SK-N-SH treated with all-trans-retinoic acid at 6 μM for 48 hours (cell line): Measurements from ENCODE around the gene ANKS3.

Source experiments
- ATAC-seq: fragments of 200-7000 bp; cut with Tn5 transposase; 3 replicates; pipeline ENCODE4 v1.9.1; 2020; ENCODE audit warnings: mild to moderate bottlenecking, moderate library complexity
- ARNTL ChIP-seq: fragments of 450-650 bp; formaldehyde crosslinking; IDR thresholded peaks from 2 replicates; pipeline ENCODE4 v1.5.0; 2020; ENCODE audit warnings: low read depth, mild to moderate bottlenecking, moderate library complexity, borderline replicate concordance
- BACH2 ChIP-seq: fragments of 250-450 bp; sonication (Bioruptor Pico); IDR thresholded peaks from 2 replicates; pipeline ENCODE4 v1.9.0; 2021; ENCODE audit warnings: mild to moderate bottlenecking, borderline replicate concordance
- ESRRG ChIP-seq: fragments of 250-450 bp; sonication (Bioruptor Pico); IDR thresholded peaks from 2 replicates; pipeline ENCODE4 v1.6.1; 2021; ENCODE audit warnings: mild to moderate bottlenecking
- GLIS3 ChIP-seq: fragments of 250-450 bp; sonication (Bioruptor Pico); IDR thresholded peaks from 2 replicates; pipeline ENCODE4 v1.5.0; 2020; ENCODE audit warnings: mild to moderate bottlenecking, moderate library complexity
- ISL1 ChIP-seq: fragments of 250-450 bp; sonication (Bioruptor Pico); IDR thresholded peaks from 2 replicates; pipeline ENCODE4 v2.1.2; 2022; ENCODE audit warnings: mild to moderate bottlenecking, moderate library complexity
- OSR1 ChIP-seq: fragments of 250-450 bp; sonication (Bioruptor Pico); IDR thresholded peaks from 2 replicates; pipeline ENCODE4 v1.8.0; 2022; ENCODE audit warnings: moderate library complexity, mild to moderate bottlenecking, inconsistent platforms
- PPARA ChIP-seq: fragments of 250-450 bp; sonication (Bioruptor Pico); IDR thresholded peaks from 2 replicates; pipeline ENCODE4 v1.5.0; 2020; ENCODE audit warnings: mild to moderate bottlenecking, borderline replicate concordance
- RARB ChIP-seq: fragments of 250-450 bp; sonication (Bioruptor Pico); IDR thresholded peaks from 2 replicates; pipeline ENCODE4 v1.8.0; 2021; ENCODE audit warnings: mild to moderate bottlenecking, moderate library complexity
- TOX ChIP-seq: fragments of 250-450 bp; sonication (Bioruptor Pico); IDR thresholded peaks from 2 replicates; pipeline ENCODE4 v1.8.0; 2021; ENCODE audit warnings: mild to moderate bottlenecking, moderate library complexity, borderline replicate concordance
- ZC3H10 ChIP-seq: fragments of 250-450 bp; sonication (Bioruptor Pico); IDR thresholded peaks from 2 replicates; pipeline ENCODE4 v1.5.1; 2021; ENCODE audit warnings: mild to moderate bottlenecking, moderate library complexity
- ZFP3 ChIP-seq: fragments of 250-450 bp; sonication (Bioruptor Pico); IDR thresholded peaks from 2 replicates; pipeline ENCODE4 v1.5.0; 2020; ENCODE audit warnings: mild to moderate bottlenecking, moderate library complexity
- ZFP30 ChIP-seq: fragments of 450-650 bp; formaldehyde crosslinking; IDR thresholded peaks from 2 replicates; pipeline ENCODE4 v1.5.0; 2022; ENCODE audit warnings: mild to moderate bottlenecking, moderate library complexity
- ZNF565 ChIP-seq: fragments of 450-650 bp; formaldehyde crosslinking; conservative IDR thresholded peaks from 2 replicates; pipeline ENCODE4 v1.5.0; 2020; ENCODE audit warnings: low read depth, mild to moderate bottlenecking, moderate library complexity
- ZNF70 ChIP-seq: fragments of 450-650 bp; formaldehyde crosslinking; IDR thresholded peaks from 2 replicates; pipeline ENCODE4 v1.5.0; 2020; ENCODE audit warnings: mild to moderate bottlenecking, moderate library complexity
- ZNF8 ChIP-seq: fragments of 450-650 bp; formaldehyde crosslinking; IDR thresholded peaks from 2 replicates; pipeline ENCODE4 v1.5.0; 2020; ENCODE audit warnings: mild to moderate bottlenecking, moderate library complexity
- TF ChIP-seq, protein P1 (sequence below): fragments of 250-450 bp; sonication (Bioruptor Pico); IDR thresholded peaks from 2 replicates; pipeline ENCODE4 v1.8.0; 2021; ENCODE audit warnings: low read depth, mild to moderate bottlenecking, moderate library complexity, borderline replicate concordance
- TF ChIP-seq, protein P2 (sequence below): fragments of 250-450 bp; sonication (Bioruptor Pico); IDR thresholded peaks from 2 replicates; pipeline ENCODE4 v1.5.1; 2021; ENCODE audit warnings: mild to moderate bottlenecking, moderate library complexity
- TF ChIP-seq, protein P3 (sequence below): fragments of 250-450 bp; sonication (Bioruptor Pico); IDR thresholded peaks from 2 replicates; pipeline ENCODE4 v1.5.0; 2020; ENCODE audit warnings: mild to moderate bottlenecking, moderate library complexity
- TF ChIP-seq, protein P4 (sequence below): fragments of 250-450 bp; sonication (Bioruptor Pico); IDR thresholded peaks from 2 replicates; pipeline ENCODE4 v1.5.1; 2020; ENCODE audit warnings: low read depth, mild to moderate bottlenecking, moderate library complexity

ANKS3 gene

DNA sequence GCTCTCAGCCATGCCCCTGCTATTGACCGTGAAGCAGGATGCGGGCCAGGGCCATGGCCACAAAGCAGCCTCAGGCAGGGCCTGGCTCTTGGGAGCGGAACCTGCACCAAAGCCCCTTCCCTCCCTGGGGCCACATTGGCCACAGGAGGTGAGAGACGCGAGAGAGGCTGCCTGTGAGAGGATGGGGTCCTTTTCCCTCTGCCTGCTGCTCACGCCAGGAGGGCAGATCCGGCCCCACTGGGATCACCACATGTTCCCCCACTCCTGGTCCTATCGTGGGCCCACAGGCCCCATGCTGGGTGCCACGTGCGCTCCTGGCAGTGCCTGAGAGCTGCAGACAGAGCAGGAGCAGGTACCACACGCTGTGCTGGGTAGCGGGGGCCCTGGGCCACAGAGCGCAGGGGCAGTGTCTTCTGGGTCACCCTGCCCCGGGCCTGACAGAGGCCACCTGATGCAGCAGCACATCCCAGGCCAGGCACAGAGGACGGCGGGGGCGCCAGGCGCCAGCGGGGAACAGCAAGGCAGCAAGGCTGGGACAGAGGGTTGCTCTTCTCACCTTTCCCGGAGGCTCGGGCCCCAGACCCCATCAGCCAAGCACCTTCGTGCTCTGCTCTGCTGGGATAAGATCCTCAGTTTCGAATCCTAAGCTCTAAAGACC, 49.9 kb downstream of the ANKS3 start:
- ATAC-seq = no peak
- no peak for TF ChIP-seq BACH2 (CRISPR knock-in tag)
- TF ChIP-seq, protein P1, sequence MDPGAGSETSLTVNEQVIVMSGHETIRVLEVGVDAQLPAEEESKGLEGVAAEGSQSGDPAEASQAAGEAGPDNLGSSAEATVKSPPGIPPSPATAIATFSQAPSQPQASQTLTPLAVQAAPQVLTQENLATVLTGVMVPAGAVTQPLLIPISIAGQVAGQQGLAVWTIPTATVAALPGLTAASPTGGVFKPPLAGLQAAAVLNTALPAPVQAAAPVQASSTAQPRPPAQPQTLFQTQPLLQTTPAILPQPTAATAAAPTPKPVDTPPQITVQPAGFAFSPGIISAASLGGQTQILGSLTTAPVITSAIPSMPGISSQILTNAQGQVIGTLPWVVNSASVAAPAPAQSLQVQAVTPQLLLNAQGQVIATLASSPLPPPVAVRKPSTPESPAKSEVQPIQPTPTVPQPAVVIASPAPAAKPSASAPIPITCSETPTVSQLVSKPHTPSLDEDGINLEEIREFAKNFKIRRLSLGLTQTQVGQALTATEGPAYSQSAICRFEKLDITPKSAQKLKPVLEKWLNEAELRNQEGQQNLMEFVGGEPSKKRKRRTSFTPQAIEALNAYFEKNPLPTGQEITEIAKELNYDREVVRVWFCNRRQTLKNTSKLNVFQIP (CRISPR knock-in tag) = no peak
- no peak for TF ChIP-seq ZNF565 (CRISPR knock-in tag)
- TF ChIP-seq ZFP30 (CRISPR knock-in tag) = no peak
- TF ChIP-seq, protein P2, sequence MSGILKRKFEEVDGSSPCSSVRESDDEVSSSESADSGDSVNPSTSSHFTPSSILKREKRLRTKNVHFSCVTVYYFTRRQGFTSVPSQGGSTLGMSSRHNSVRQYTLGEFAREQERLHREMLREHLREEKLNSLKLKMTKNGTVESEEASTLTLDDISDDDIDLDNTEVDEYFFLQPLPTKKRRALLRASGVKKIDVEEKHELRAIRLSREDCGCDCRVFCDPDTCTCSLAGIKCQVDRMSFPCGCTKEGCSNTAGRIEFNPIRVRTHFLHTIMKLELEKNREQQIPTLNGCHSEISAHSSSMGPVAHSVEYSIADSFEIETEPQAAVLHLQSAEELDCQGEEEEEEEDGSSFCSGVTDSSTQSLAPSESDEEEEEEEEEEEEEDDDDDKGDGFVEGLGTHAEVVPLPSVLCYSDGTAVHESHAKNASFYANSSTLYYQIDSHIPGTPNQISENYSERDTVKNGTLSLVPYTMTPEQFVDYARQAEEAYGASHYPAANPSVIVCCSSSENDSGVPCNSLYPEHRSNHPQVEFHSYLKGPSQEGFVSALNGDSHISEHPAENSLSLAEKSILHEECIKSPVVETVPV (CRISPR knock-in tag) = no peak
- no peak for TF ChIP-seq ESRRG
- TF ChIP-seq, protein P3, sequence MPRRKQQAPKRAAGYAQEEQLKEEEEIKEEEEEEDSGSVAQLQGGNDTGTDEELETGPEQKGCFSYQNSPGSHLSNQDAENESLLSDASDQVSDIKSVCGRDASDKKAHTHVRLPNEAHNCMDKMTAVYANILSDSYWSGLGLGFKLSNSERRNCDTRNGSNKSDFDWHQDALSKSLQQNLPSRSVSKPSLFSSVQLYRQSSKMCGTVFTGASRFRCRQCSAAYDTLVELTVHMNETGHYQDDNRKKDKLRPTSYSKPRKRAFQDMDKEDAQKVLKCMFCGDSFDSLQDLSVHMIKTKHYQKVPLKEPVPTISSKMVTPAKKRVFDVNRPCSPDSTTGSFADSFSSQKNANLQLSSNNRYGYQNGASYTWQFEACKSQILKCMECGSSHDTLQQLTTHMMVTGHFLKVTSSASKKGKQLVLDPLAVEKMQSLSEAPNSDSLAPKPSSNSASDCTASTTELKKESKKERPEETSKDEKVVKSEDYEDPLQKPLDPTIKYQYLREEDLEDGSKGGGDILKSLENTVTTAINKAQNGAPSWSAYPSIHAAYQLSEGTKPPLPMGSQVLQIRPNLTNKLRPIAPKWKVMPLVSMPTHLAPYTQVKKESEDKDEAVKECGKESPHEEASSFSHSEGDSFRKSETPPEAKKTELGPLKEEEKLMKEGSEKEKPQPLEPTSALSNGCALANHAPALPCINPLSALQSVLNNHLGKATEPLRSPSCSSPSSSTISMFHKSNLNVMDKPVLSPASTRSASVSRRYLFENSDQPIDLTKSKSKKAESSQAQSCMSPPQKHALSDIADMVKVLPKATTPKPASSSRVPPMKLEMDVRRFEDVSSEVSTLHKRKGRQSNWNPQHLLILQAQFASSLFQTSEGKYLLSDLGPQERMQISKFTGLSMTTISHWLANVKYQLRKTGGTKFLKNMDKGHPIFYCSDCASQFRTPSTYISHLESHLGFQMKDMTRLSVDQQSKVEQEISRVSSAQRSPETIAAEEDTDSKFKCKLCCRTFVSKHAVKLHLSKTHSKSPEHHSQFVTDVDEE (CRISPR knock-in tag) = no peak
- TF ChIP-seq RARB (CRISPR knock-in tag) = no peak
- no peak for TF ChIP-seq ISL1 (CRISPR knock-in tag)
- no peak for TF ChIP-seq ZNF70 (CRISPR knock-in tag)
- no peak for TF ChIP-seq GLIS3 (CRISPR knock-in tag)
- TF ChIP-seq TOX (CRISPR knock-in tag) = no peak
- no peak for TF ChIP-seq ZC3H10 (CRISPR knock-in tag)
- no peak for TF ChIP-seq PPARA
- TF ChIP-seq ZFP3 = no peak
- TF ChIP-seq, protein P4, sequence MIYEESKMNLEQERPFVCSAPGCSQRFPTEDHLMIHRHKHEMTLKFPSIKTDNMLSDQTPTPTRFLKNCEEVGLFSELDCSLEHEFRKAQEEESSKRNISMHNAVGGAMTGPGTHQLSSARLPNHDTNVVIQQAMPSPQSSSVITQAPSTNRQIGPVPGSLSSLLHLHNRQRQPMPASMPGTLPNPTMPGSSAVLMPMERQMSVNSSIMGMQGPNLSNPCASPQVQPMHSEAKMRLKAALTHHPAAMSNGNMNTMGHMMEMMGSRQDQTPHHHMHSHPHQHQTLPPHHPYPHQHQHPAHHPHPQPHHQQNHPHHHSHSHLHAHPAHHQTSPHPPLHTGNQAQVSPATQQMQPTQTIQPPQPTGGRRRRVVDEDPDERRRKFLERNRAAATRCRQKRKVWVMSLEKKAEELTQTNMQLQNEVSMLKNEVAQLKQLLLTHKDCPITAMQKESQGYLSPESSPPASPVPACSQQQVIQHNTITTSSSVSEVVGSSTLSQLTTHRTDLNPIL (CRISPR knock-in tag) = no peak
- no peak for TF ChIP-seq ARNTL (CRISPR knock-in tag)

DNA sequence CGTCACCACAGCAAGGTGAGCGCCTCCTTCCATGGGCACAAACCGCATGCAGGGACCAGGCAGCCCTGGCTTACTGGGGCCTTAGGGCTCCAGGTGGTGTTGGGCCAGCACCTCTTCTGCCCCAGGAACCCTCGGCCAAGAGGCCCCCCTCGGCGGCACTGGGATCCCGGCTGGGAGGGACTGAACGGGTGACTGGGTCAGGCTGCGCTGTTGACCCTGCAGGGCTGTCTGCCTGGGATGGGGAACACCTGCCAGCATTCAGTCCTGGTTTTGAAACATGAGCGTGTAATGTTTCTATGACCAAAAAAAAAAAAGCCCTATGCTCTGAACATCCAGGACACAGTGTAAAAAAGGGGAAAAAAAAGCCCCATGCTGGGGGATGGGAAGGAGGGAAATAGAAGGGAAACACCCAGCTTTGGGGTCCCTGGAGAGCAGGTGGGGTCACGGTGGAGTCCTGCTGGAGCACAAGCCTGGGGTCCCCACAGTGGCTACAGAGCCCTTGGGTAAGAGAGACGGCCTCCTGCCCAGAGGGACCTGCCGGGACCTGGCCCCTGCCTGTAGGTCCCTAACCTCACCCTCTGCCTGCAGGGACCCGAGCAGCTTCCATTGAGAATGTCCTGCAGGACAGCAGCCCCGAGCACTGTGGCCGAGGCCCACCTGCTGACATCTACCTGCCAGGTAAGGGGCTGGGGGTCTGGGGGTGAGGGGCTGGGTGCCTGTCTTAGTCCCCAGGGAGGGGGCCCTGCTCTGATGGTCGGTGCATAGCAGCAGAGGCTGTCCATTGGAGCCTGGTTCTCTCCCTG, 50.6 kb downstream of the ANKS3 start:
- TF ChIP-seq, protein P3 (CRISPR knock-in tag) = no peak
- TF ChIP-seq ESRRG (no peak), PPARA (no peak), GLIS3 (CRISPR knock-in tag) (no peak), ZNF70 (CRISPR knock-in tag) (no peak), OSR1 (no peak), TOX (CRISPR knock-in tag) (no peak), ZNF8 (CRISPR knock-in tag) (no peak)
- TF ChIP-seq, protein P4 (CRISPR knock-in tag) = no peak
- ATAC-seq = no peak
